CD4-positive, alpha-beta T cell treated with Interleukin-1 beta for 1 hour (primary cell): Measurements from ENCODE around the gene PPP1R37.
A peak's percentile ranks its signal among the peaks of the same experiment; 100 is the strongest.

Experiments used
- DNase-seq, 2 donors: peaks; one replicate each; pipeline ENCODE4 v3.0.0-alpha.2; 2020 to 2022

The PPP1R37 gene

DNA sequence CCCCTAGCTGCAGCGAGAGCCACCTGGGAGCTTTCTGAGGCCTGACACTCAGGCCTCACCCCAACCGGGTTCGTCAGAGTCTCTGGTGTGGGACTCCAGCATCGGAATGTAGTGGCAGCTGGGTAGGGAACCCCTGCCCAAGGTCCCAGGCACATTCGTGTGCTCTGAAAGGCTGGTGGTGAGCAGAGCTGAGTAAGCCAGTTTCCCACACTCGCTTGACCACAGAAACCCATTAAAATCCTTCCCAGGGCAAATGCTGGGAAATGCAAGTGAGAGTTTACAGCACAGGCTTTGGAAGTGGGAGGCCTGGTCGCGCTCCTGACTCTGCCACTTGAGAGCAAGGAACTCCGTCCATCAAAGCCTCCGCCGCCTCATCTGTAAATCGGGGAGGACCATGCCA is 80.8 kb downstream of the PPP1R37 start:
- no peak for DNase-seq

GRCh38 chr19:45175515-45176345 is 82.8 kb downstream of the PPP1R37 start:
- no peak for DNase-seq

DNA sequence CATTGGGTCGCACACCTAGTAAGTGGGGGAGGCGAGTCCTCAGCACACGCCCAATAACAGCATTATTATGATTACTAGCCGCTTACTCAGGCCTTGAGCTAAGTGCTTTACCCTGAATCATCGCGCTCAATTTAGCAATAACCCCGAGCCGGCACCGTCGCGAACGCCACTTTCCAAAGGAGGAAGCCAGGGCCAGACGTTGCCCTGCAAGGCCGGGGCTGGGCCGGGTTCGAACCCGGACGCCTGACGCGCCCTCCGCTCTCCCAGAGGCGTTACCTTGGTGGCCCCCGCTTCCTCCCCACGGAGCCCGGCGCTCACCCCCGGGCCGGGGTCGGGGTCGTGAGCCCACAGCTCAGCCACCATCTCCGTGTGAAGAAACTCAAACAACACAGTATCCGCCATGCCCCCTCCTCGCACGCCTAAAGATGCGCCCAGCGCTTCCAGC is 84.9 kb downstream of the PPP1R37 start, which contains the start of gene TRAPPC6A:
TSS of gene TRAPPC6A (minus strand) at position 421 of the 445 bp plus-strand sequence. CDS start at position 402, 19 bp downstream.
- no peak for DNase-seq

DNA sequence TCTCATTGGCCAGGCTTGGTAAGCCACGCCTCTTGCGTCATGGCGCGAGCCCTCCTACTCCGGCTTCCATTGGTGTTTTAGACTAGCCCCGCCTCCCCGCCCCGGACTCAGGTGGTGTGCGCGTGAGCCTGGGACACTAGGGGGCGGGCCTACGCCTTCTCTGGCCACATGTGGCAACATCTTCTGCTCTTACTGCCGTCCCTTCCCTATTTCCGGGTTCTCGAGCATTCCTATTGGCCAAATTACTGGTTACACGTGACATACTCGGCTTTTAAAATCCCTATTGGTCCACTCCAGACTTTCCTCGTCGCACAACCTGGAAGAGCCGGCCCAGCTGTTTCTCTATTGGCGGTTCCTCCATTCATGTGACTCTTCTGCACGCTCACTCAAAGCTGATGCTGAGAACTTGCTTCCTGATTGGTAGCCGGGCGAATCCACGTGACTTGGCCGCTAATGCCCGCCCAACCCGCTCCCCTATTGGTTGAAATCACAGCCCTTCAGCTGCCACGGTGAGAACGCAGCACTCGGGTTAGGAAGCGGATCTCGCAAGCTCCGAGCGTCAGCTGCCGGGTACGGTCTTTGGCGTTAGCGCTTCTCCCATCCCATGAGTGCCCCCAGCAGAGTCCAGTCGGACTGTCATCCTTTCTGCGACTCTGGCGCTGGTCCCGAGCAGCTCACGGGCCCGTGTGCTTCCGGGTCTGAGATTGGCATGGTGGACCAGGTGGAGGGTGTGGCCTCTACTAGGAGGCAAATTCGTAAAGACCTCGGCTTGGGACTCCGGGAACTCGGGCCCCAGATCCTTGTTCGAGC is 85.5 kb downstream of the PPP1R37 start, which contains the start of gene BLOC1S3:
TSS of gene BLOC1S3 (plus strand) at position 523 of the 810 bp plus-strand sequence. CDS start 513 bp downstream, outside the sequence.
- peak; percentile 100 for DNase-seq

DNA sequence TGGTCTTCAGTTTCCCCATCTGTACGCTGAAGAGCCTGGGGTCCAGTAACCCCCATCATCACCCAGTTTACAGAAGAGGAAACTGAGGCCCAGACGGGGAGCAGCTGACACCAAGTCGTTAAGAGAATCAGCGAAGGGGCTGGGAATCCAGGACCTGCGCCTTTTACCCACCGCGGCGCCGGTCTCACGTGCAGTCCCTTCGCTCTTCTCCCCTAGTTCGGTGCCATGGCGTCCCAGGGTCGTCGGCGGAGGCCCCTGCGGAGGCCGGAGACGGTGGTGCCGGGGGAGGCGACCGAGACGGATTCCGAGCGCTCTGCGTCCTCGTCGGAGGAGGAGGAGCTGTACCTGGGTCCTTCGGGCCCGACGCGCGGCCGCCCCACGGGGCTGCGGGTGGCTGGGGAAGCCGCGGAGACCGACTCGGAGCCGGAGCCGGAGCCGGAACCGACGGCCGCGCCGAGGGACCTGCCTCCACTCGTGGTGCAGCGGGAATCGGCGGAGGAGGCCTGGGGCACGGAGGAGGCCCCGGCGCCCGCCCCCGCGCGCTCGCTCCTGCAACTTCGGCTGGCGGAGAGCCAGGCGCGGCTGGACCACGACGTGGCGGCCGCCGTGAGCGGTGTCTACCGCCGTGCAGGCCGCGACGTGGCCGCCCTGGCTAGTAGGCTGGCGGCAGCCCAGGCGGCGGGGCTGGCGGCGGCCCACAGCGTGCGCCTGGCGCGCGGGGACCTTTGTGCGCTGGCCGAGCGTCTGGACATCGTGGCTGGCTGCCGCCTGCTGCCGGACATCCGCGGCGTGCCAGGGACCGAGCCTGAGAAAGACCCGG is 86.3 kb downstream of the PPP1R37 start:
- peak; percentile 18 to 37 for DNase-seq

GRCh38 chr19:45179892-45180370 is 87.0 kb downstream of the PPP1R37 start:
- no peak for DNase-seq

GRCh38 chr19:45180936-45181335 is 88.0 kb downstream of the PPP1R37 start:
- DNase-seq, result no peak

DNA sequence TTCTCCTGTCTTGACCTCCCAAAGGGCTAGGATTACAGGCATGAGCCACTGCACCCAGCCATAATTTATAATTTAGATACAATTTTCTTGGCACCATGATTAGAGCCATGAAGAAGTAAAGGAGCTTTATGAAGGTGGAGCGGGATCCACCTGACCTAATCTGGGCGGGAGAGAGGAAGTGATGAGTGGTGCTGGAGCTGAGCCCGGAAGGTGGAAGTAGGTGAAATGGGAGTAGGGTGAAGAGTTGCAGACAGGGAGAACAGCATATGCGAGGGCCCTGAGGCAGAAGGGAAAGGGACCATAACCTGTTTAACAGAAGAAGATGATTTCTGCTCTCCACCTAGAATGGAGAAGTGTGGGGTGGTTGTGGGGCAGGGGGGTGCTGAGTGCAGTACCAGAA is 89.8 kb downstream of the PPP1R37 start:
- no peak for DNase-seq

- no peak for DNase-seq
Measured at GRCh38 chr19:45184115-45184514, 91.1 kb downstream of the PPP1R37 start.

- no peak for DNase-seq
Measured at GRCh38 chr19:45186509-45187334, 93.7 kb downstream of the PPP1R37 start.

DNA sequence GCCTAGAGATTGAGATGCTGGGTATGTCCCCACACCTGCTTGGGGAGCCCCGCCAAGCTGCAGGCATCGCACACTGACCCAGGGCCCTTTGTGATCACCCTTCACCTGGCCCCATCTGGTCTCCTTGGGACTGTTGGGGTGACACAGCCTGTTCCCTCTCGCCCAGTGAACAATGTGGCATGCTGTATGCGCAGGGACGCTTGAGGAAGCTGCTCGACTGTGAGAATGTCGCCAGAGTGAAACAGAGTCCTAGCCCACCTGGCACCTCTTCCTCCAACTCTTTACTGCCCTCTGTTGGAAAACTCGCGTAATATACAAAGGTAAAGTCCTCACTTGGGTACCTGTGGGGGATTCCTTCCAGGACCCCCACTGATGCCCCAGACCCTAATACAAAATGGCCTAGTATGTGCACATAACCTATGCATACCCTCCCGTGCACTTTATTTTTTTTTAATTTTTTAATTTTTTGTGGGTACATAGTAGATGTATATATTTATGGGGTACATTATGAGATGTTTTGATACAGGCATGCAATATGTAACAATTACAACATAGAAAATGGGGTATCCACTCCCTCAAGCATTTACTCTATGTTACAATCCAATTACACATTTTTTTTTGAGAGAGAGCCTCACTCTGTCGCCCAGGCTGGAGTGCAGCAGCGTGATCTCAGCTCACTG is 94.6 kb downstream of the PPP1R37 start:
- peak; percentile 31 to 61 for DNase-seq

GRCh38 chr19:45189971-45190370 is 97.0 kb downstream of the PPP1R37 start:
- no peak for DNase-seq

GRCh38 chr19:45191375-45191774 is 98.4 kb downstream of the PPP1R37 start:
- DNase-seq, result no peak

- no peak for DNase-seq
Measured at GRCh38 chr19:45195764-45196163, 102.8 kb downstream of the PPP1R37 start.
